Stomach (tissue), 4 donors: ENCODE data around the gene SYNDIG1.

Experiments used
- CTCF ChIP-seq, 7 experiments: fragments of 450-650 bp in 4 of 7; fragments of 200-600 bp in 3 of 7; sonication (generic) in 3 of 7; IDR thresholded peaks; one replicate each; pipeline ENCODE4 v1.5.1; 2016 to 2019; ENCODE audit warnings: antibody characterized with exemption in 7 of 7, control low read depth in 2 of 7, mild to moderate bottlenecking in 1 of 7
- EP300 ChIP-seq: sonication (generic); formaldehyde crosslinking; IDR thresholded peaks from one replicate; pipeline ENCODE4 v1.6.1; 2017; ENCODE audit warnings: antibody characterized with exemption
- POLR2AphosphoS5 ChIP-seq, 3 donors: sonication (generic); formaldehyde crosslinking; IDR thresholded peaks; one replicate each; pipeline ENCODE4 v1.6.1; 2016; ENCODE audit warnings: antibody characterized with exemption in 3 of 3

- TF ChIP-seq EP300, result no peak
- TF ChIP-seq CTCF (IDR thresholded peaks at IDR 0.05), result no peak
- TF ChIP-seq POLR2AphosphoS5 (IDR thresholded peaks at IDR 0.05), result no peak
These were observed 64.9 kb downstream of the SYNDIG1 start for GRCh38 chr20:24534282-24534681.
